Omental fat pad (tissue), 4 donors: ENCODE measurements around the gene TRPC3. TPM values are rescaled to one million over a fixed set of nuclear protein-coding genes. Genes with fewer than 3 reads are reported as not detected.

ENCODE experiments used
- ATAC-seq: fragments of 150-250 bp; one replicate; pipeline ENCODE4 v1.9.1; 2016; ENCODE audit warnings: mild to moderate bottlenecking, moderate library complexity; ENCODE audit not compliant: low FRiP score
- DNase-seq: peaks from one replicate; pipeline ENCODE4 v3.0.0-alpha.2; 2019; ENCODE audit warnings: low spot score
- total RNA-seq, 4 donors: library from RNA; depleted of rRNA; stranded (reverse); fragments of >200 nt; gene quantifications; one replicate each; pipeline ENCODE4 v1.1.0, GENCODE V29; 2016
- TF ChIP-seq, protein P1 (sequence below), 3 donors: fragments of 450-650 bp; IDR thresholded peaks; one replicate each; pipeline ENCODE4 v1.5.1; 2016 to 2017; ENCODE audit warnings: antibody characterized with exemption in 3 of 3, mild to moderate bottlenecking in 3 of 3, moderate library complexity in 2 of 3

TRPC3 gene
- total RNA-seq, 4 donors from 2014 or later, result 0.65 to 2.7 (median 1.3) TPM

DNA sequence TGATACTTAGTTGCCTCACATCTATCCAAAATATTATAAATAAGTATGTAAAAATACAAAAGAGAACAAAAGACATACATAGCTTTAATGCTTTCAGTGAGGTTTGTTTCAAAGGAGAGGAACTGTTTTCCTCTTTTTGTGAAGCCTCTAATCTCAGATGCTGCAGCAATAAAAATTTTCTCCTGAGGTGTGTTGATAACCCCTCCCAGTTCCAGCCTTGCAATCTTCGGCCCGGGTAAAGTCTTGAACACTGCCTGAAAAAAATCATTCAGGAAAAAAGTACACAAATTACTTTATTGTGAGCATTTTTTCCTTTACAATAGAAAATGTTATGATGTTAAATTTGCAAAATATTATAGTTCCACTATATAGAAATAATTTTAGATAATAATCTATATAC lies 90.4 kb downstream of the TRPC3 start:
- no peak for ATAC-seq
- TF ChIP-seq, protein P1, sequence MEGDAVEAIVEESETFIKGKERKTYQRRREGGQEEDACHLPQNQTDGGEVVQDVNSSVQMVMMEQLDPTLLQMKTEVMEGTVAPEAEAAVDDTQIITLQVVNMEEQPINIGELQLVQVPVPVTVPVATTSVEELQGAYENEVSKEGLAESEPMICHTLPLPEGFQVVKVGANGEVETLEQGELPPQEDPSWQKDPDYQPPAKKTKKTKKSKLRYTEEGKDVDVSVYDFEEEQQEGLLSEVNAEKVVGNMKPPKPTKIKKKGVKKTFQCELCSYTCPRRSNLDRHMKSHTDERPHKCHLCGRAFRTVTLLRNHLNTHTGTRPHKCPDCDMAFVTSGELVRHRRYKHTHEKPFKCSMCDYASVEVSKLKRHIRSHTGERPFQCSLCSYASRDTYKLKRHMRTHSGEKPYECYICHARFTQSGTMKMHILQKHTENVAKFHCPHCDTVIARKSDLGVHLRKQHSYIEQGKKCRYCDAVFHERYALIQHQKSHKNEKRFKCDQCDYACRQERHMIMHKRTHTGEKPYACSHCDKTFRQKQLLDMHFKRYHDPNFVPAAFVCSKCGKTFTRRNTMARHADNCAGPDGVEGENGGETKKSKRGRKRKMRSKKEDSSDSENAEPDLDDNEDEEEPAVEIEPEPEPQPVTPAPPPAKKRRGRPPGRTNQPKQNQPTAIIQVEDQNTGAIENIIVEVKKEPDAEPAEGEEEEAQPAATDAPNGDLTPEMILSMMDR (IDR thresholded peaks at IDR 0.05), result no peak
- DNase-seq, result no peak

DNA sequence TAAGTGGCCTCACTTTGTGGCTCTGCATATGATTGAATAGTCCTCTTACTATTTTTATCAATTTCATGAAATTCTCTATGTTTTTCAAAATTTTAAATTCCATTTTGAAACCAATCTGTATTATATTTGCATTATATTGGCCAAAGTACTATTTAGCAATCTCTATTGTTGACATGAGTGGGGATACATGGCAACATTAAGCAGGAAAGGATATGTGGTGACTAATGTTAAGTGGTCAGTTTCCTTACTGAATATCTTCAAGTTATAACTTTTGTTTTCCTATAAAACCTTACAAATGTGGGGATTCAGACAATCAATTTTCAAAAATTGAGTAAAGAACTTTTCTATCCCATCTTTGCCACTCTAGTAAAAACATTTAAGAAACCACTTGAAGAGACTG lies 91.7 kb downstream of the TRPC3 start:
- ATAC-seq (no peak), DNase-seq (no peak)
- TF ChIP-seq, protein P1 (IDR thresholded peaks at IDR 0.05), result no peak

DNA sequence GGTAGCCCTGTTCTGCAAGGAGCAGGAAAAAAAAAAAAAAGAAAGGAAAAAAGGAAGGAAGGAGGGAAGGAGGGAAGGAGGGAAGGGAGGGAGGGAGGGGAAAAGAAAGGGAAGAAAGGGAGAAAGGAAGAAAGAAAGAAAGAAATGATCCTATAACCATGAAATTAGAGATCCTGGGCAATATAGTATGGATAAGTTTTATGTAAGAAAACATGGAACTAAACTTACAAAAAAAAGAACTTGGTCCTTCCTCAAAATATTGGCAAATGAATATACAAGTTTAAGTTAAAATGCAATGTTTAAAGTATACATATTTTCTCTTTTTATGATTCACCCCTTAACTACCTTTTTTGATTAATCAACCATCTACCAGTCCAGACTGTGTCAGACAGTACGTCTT lies 100.5 kb downstream of the TRPC3 start:
- TF ChIP-seq, protein P1 (IDR thresholded peaks at IDR 0.05), result no peak
- DNase-seq, result no peak
- ATAC-seq, result no peak

DNA sequence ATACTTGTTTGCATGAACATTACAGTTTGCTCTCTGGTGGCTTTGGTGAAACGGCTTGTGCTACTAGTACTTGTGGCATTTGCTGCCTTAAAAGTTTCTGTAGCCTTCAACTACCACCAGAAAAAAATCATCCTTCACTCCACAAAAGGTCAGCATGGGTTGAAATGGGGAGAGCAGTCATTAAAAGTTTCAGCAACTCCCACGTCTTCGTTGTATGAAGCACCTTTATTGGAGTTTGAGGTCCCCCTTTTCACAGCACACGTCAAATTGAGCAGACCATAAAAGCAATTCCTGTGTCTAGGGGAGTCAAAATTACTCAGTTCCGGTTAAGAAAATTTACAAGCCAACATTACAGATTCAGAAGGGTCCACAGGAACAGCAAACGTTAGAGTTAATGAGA lies 105.2 kb downstream of the TRPC3 start:
- ATAC-seq, result no peak
- TF ChIP-seq, protein P1 (IDR thresholded peaks at IDR 0.05), result no peak

DNA sequence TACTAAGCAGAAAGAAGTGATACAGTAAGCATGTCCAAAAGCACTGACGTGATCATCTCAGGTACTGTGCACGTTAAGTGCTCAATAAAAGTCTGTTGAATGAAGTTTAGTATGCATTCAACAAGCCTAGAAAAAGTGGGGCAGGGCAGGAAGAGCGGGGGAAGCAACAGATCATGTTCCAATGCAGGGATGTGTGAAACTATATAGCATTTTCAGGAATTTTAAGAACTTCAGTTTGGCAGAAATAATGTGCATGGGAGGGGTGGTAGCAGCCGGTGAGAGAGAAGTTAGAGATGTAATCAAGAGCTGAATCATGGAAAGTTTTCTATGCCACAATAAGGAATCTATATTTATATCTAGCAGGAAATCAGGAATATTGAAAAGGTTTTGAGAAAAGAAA lies 109.0 kb downstream of the TRPC3 start:
- ATAC-seq (no peak), DNase-seq (no peak)
- TF ChIP-seq, protein P1 (IDR thresholded peaks at IDR 0.05), result no peak

More for the DNA sequence above, 105.2 kb downstream of the TRPC3 start:
- no peak for DNase-seq

DNA sequence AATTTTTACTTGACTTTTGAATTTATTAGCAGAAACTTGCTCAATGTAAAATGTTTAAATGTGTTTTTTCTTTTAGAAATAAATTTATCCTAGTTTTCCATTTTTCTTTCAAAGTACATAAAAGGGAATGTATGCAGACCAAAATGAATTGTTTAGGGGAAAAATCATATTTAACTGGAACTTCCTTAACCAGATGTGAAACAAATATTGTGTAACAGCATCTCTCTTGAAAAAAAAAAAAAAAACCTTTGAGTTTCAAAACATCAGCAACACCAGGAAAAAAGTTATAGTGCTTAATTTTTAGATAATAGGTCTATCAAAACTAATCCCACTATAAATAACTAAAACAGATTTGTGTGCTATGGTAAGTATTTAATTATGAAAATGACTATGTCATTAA lies 113.7 kb downstream of the TRPC3 start:
- ATAC-seq (no peak), DNase-seq (no peak)
- TF ChIP-seq, protein P1 (IDR thresholded peaks at IDR 0.05), result no peak

DNA sequence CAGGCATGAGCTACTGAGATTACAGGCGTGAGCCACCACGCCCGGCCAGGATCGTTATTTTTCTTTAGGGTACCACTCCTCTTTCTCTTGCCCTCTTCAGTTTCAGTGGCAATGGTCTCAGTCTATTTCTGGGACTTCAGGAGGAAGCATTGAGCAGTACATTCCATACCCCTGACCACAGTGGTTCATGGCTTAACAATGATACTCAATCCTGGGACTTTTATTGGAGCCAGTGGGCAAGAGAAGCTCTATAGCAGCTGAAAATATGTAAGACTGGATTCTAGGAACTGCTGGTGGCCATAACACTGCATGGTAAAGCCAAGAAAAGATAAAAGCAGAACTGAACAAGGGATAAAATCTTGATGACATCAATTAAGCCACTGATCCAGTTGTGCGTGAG lies 122.3 kb downstream of the TRPC3 start:
- TF ChIP-seq, protein P1 (IDR thresholded peaks at IDR 0.05), result no peak
- no peak for DNase-seq
- ATAC-seq, result no peak

Other genes with a start within 250 kb of the TRPC3 start
- under 1 TPM in 2 of 4 donors, not detected in 2; 0.24 to 0.37 TPM for gene SMIM43, start 186.9 kb downstream of the TRPC3 start, total RNA-seq
- gene EXOSC9, start 150.7 kb downstream of the TRPC3 start, total RNA-seq, result 10 to 100 TPM; 12.6 to 35.9 (median 23.5) TPM
- gene CCNA2, start 128.2 kb downstream of the TRPC3 start, total RNA-seq, result 1 to 10 TPM in 2 of 4 donors, under 1 TPM in 2; 0.44 to 5.5 (median 3.0) TPM
- 10 to 100 TPM in 2 of 4 donors, 1 to 10 TPM in 2; 6.2 to 11.2 (median 10.0) TPM for gene BBS7, start 81.6 kb downstream of the TRPC3 start, total RNA-seq
- gene BLTP1, start 200.3 kb upstream of the TRPC3 start, total RNA-seq, result 100 to 1,000 TPM in 2 of 4 donors, 10 to 100 TPM in 2; 80.1 to 212 (median 102) TPM